ENCODE data around the gene RC3H2. TPM values are rescaled to one million over a fixed set of nuclear protein-coding genes. Genes with fewer than 3 reads are reported as not detected.

The RC3H2 gene, protein sequence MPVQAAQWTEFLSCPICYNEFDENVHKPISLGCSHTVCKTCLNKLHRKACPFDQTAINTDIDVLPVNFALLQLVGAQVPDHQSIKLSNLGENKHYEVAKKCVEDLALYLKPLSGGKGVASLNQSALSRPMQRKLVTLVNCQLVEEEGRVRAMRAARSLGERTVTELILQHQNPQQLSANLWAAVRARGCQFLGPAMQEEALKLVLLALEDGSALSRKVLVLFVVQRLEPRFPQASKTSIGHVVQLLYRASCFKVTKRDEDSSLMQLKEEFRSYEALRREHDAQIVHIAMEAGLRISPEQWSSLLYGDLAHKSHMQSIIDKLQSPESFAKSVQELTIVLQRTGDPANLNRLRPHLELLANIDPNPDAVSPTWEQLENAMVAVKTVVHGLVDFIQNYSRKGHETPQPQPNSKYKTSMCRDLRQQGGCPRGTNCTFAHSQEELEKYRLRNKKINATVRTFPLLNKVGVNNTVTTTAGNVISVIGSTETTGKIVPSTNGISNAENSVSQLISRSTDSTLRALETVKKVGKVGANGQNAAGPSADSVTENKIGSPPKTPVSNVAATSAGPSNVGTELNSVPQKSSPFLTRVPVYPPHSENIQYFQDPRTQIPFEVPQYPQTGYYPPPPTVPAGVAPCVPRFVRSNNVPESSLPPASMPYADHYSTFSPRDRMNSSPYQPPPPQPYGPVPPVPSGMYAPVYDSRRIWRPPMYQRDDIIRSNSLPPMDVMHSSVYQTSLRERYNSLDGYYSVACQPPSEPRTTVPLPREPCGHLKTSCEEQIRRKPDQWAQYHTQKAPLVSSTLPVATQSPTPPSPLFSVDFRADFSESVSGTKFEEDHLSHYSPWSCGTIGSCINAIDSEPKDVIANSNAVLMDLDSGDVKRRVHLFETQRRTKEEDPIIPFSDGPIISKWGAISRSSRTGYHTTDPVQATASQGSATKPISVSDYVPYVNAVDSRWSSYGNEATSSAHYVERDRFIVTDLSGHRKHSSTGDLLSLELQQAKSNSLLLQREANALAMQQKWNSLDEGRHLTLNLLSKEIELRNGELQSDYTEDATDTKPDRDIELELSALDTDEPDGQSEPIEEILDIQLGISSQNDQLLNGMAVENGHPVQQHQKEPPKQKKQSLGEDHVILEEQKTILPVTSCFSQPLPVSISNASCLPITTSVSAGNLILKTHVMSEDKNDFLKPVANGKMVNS
- total RNA-seq (10 to 100 TPM; 35.6 to 52.2 (median 43.5) TPM), polyA plus RNA-seq (10 to 100 TPM in 1 of 2 donors, 1 to 10 TPM in 1; 7.1 to 13.0 TPM)
- long read RNA-seq, donor 1, transcript RC3H2-202 (21 exons, 3,991 nt): major isoform, 9 of 33 reads
- long read RNA-seq, donor 1, partial matches to known transcripts: 6 of 33 reads
- long read RNA-seq, donor 1, other reads (novel, unspliced or antisense): 15 of 33 reads
- long read RNA-seq, donor 2, transcript RC3H2-202 (21 exons, 3,991 nt): major isoform, 12 of 35 reads
- long read RNA-seq, donor 2, partial matches to known transcripts: 3 of 35 reads
- long read RNA-seq, donor 2, other reads (novel, unspliced or antisense): 20 of 35 reads
- long read RNA-seq, donor 3, transcript RC3H2-202 (21 exons, 3,991 nt): major isoform, 7 of 41 reads
- long read RNA-seq, donor 3, transcript RC3H2-205 (18 exons, 3,623 nt): minor isoform, 6 of 41 reads
- long read RNA-seq, donor 3, partial matches to known transcripts: 5 of 41 reads
- long read RNA-seq, donor 3, other reads (novel, unspliced or antisense): 23 of 41 reads

DNA sequence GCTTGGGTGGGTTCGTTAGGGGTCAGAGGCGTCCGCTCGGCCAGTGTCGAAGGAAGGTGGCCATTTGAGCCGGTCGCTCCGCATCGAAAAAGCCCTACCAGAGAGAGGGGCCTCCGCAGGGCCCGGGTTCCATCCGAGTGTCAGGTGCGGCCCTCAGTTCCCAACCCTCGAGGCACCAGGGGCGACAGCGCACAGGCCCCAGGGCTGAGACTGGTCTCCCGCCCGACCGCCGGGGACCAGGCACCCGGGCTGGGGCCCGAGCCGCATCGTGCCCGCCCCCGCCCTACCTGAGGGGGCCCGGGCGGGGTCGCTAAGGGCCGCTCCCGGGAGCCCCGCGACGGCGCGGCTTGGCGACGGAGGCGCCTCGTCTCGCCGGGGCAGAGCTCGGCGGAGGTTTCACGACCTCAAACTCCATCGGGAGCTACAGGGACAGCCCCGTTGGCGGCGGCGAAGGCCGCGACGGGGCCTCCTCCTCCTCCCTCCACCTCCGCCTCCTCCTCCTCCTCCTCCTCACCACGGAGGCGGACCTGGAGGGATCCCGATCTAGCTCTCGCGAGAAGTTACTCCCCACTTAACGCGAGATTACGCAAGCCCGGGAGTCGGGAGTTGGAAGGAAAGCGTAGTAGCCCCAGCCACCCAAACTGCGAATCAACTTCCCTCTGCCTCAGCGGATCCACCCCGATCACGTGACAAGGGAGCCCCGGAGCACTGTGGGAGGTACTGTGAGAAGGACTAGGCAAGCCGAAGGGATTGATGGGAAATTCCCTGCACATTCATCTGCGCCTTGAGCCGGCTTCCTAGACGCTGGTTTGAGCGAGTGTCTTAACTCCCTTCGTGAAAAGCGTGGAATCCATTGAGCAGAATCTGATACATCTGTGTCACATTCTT, at the start of gene RC3H2:
Gene RC3H2, minus strand, starts transcription at position 537 of the 888 bp plus-strand sequence. CDS start 7,850 bp downstream, outside the sequence.
- WGBS, 2 donors: 0% methylated on average over 75 to 77 of the region's 77 CpGs
- H3K27ac ChIP-seq: peak within 1 kb of the TSS; percentile 89 to 98 (median 94)
- H3K4me3 ChIP-seq: peak within 1 kb of the TSS; percentile 73 to 99 (median 86)
- peaks cover 0 to 24% (median 0%) of the 10 kb centered on the region in 9 donors for H3K36me3 ChIP-seq
- intact Hi-C loops (cut with DNase I): loop anchor here in 5 of 10 donors (1.0 to 10.0 kb wide), 6 partner anchors 26 to 90 kb away; partner anchors contain the start of genes RABGAP1 (in 2 of the 5) and ZBTB26 (in 1 of the 5)
- no peaks in the 10 kb centered on the region for H3K9me3 ChIP-seq
- peak; percentile 97 to 99 (median 99) for ATAC-seq
- no peaks in the 10 kb centered on the region for H3K27me3 ChIP-seq
- H3K4me1 ChIP-seq: peaks cover 5 to 49% (median 40%) of the 10 kb centered on the region in 9 donors
- no peak for TF ChIP-seq CTCF (IDR thresholded peaks at IDR 0.05)
- peak; percentile 93 to 99 for DNase-seq

GRCh38 chr9:122954253-122954691, 49.1 kb upstream of the RC3H2 start:
- Histone ChIP-seq H3K9me3 (no peaks in the 10 kb centered on the region), H3K4me3 (no peak overlapping the region), H3K4me1 (peaks cover 2 to 60% (median 24%) of the 10 kb centered on the region in 9 donors), H3K27me3 (no peaks in the 10 kb centered on the region), H3K36me3 (peaks cover 0 to 10% (median 0%) of the 10 kb centered on the region in 9 donors), H3K27ac (peak overlapping the region in 2 of 10 donors; percentile 17)
- ATAC-seq (peak in 2 of 8 donors; percentile 22 to 51), DNase-seq (no peak)
- intact Hi-C loops (cut with DNase I): no loop called here
- TF ChIP-seq CTCF (IDR thresholded peaks at IDR 0.05): no peak

- no peak overlapping the region for H3K4me3 ChIP-seq
- H3K4me1 ChIP-seq: peaks cover 0 to 74% (median 32%) of the 10 kb centered on the region in 9 donors
- intact Hi-C loops (cut with DNase I): no loop called here
- ATAC-seq (no peak), DNase-seq (no peak)
- no peaks in the 10 kb centered on the region for H3K9me3 ChIP-seq
- H3K27ac ChIP-seq: no peak overlapping the region
- 95 to 99% methylated on average over 1 of the region's 1 CpG for WGBS, 2 donors
- H3K27me3 ChIP-seq: no peaks in the 10 kb centered on the region
- no peak for TF ChIP-seq CTCF (IDR thresholded peaks at IDR 0.05)
- H3K36me3 ChIP-seq: no peaks in the 10 kb centered on the region
Observed at GRCh38 chr9:122951056-122951455, 45.9 kb upstream of the RC3H2 start.
